Measurements from ENCODE around the gene GABBR2.

GABBR2 gene

DNA sequence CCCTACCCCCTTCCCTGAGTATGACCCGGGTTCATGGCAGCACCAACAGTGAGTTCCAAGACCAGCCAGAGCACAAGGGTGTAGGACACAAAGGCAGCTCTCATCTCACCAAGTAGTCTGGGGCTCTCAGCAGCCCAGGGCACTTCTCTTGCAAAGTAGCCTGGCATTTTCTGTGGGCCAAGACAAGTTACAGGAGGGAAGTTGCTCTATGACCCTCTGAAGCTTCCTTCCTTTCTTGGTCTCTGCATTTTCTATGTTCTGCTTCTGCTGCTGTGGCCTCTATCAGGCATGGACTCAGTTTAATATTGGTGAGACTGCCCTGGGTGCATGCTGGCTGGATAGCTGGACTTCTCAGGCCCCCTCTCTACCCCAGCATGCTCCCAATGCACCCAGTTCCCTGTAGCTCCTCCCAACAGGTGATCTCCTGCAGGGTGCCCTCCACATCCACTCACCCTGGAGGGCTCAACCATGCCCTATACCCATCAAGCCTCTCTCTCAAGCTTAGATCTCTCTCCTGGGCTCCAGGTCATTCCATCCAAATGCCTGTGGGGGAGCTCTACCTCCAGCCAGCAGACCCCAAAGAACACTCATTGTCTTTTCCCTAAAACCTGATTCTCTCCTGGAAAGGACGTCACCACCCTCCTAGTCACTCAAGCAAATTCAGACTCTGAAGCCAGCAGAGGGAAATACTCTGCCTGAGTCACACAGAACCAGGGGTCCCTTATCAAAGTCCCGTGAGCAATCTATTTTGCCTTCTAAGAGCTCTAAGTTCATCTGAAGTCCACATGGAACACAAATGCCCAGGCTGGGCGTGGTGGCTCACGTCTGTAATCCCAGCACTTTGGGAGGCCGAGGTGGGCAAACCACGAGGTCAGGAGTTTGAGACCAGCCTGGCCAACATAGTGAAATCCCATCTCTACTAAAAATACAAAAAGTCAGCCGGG, 467.1 kb downstream of the GABBR2 start:
- H3K9me3 ChIP-seq (replicated peaks; ENCODE audit: insufficient read depth, low read length) = no peaks in the 10 kb centered on the region
- no peak for DNase-seq

GRCh38 chr9:98240475-98240874, 468.3 kb downstream of the GABBR2 start:
- no peaks in the 10 kb centered on the region for H4K20me1 ChIP-seq (ENCODE audit: insufficient read depth, low read length)
- no peaks in the 10 kb centered on the region for H3K36me3 ChIP-seq (replicated peaks; ENCODE audit: insufficient read depth, low read length)
- no peaks in the 10 kb centered on the region for H3F3A ChIP-seq (ENCODE audit: insufficient read depth, low read length)
- TF ChIP-seq EZH2phosphoT487 (IDR thresholded peaks at IDR 0.05; ENCODE audit: low read length) (no peak), EZH2 (optimal IDR thresholded peaks at IDR 0.05; ENCODE audit: low read depth, low read length) (no peak)
- TF ChIP-seq, protein P1, sequence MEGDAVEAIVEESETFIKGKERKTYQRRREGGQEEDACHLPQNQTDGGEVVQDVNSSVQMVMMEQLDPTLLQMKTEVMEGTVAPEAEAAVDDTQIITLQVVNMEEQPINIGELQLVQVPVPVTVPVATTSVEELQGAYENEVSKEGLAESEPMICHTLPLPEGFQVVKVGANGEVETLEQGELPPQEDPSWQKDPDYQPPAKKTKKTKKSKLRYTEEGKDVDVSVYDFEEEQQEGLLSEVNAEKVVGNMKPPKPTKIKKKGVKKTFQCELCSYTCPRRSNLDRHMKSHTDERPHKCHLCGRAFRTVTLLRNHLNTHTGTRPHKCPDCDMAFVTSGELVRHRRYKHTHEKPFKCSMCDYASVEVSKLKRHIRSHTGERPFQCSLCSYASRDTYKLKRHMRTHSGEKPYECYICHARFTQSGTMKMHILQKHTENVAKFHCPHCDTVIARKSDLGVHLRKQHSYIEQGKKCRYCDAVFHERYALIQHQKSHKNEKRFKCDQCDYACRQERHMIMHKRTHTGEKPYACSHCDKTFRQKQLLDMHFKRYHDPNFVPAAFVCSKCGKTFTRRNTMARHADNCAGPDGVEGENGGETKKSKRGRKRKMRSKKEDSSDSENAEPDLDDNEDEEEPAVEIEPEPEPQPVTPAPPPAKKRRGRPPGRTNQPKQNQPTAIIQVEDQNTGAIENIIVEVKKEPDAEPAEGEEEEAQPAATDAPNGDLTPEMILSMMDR (IDR thresholded peaks at IDR 0.05; ENCODE audit: low read length) = no peak
- no peaks in the 10 kb centered on the region for H3K9me3 ChIP-seq (replicated peaks; ENCODE audit: insufficient read depth, low read length)
- no peaks in the 10 kb centered on the region for H3K27me3 ChIP-seq (replicated peaks; ENCODE audit: insufficient read depth, low read length)
- DNase-seq = no peak
- no peaks in the 10 kb centered on the region for H3K9me2 ChIP-seq (replicated peaks; ENCODE audit: insufficient read depth, low read length)
- no peak overlapping the region for H3K9ac ChIP-seq (ENCODE audit: low read length)
- H3K4me3 ChIP-seq (ENCODE audit: low read length) = no peak overlapping the region
- H3K4me1 ChIP-seq (ENCODE audit: low read length) = no peaks in the 10 kb centered on the region
- no peak overlapping the region for H3K27ac ChIP-seq (ENCODE audit: low read length)
- H3K4me2 ChIP-seq (ENCODE audit: low read depth, low read length) = no peak overlapping the region
- H3K79me2 ChIP-seq (ENCODE audit: low read length) = no peaks in the 10 kb centered on the region
- H2AFZ ChIP-seq (ENCODE audit: low read length) = no peak overlapping the region

More for the DNA sequence above, 467.1 kb downstream of the GABBR2 start:
- no peak overlapping the region for H3K4me3 ChIP-seq (ENCODE audit: low read length)
- H3K4me2 ChIP-seq (ENCODE audit: low read depth, low read length) = no peak overlapping the region
- H2AFZ ChIP-seq (ENCODE audit: low read length) = no peak overlapping the region
- no peaks in the 10 kb centered on the region for H3K79me2 ChIP-seq (ENCODE audit: low read length)
- no peaks in the 10 kb centered on the region for H3F3A ChIP-seq (ENCODE audit: insufficient read depth, low read length)
- no peaks in the 10 kb centered on the region for H3K27me3 ChIP-seq (replicated peaks; ENCODE audit: insufficient read depth, low read length)
- H3K9me2 ChIP-seq (replicated peaks; ENCODE audit: insufficient read depth, low read length) = no peaks in the 10 kb centered on the region
- H4K20me1 ChIP-seq (ENCODE audit: insufficient read depth, low read length) = no peaks in the 10 kb centered on the region
- H3K9ac ChIP-seq (ENCODE audit: low read length) = no peak overlapping the region
- no peaks in the 10 kb centered on the region for H3K36me3 ChIP-seq (replicated peaks; ENCODE audit: insufficient read depth, low read length)
- no peak for TF ChIP-seq EZH2 (optimal IDR thresholded peaks at IDR 0.05; ENCODE audit: low read depth, low read length)
- no peak for TF ChIP-seq EZH2phosphoT487 (IDR thresholded peaks at IDR 0.05; ENCODE audit: low read length)
- TF ChIP-seq, protein P1 (IDR thresholded peaks at IDR 0.05; ENCODE audit: low read length) = no peak
- no peaks in the 10 kb centered on the region for H3K4me1 ChIP-seq (ENCODE audit: low read length)
- H3K27ac ChIP-seq (ENCODE audit: low read length) = no peak overlapping the region

Measured in MM.1S (cell line).